Panc1 (cell line): Measurements from ENCODE around the gene TMEM97. TPM values are rescaled to one million over a fixed set of nuclear protein-coding genes. Genes with fewer than 3 reads are reported as not detected.

Source experiments
- ATAC-seq: fragments of 200-7000 bp; cut with Tn5 transposase; 2 replicates; pipeline ENCODE4 v1.9.1; 2020; ENCODE audit warnings: mild to moderate bottlenecking, moderate library complexity
- BruUV-seq: library from RNA; stranded (reverse); fragments of 400-500 nt; replicated peaks from 2 replicates; lab custom pipeline; 2021; lab: Mats Ljungman, UMichigan
- CTCF ChIA-PET: fragments of 300-600 bp; sonication (Branson Sonifier 250); formaldehyde crosslinking; loops from one replicate; lab custom pipeline; 2022; ENCODE audit warnings: antibody characterized with exemption; lab: Charles Lee
- POLR2A ChIA-PET: fragments of 300-600 bp; sonication (Branson Sonifier 250); formaldehyde crosslinking; loops from one replicate; lab custom pipeline; 2022; ENCODE audit warnings: antibody characterized with exemption; lab: Charles Lee
- DNase-seq: peaks from one replicate; pipeline ENCODE4 v3.0.0-alpha.2; 2010; ENCODE audit warnings: low read depth, low spot score
- H3K27ac ChIP-seq: 2 replicates; pipeline ENCODE4 v1.5.1; 2011; ENCODE audit warnings: mild to moderate bottlenecking, low read length, inconsistent platforms
- H3K27me3 ChIP-seq: fragments of 200-500 bp; sonication (Bioruptor generic); 2 replicates; pipeline ENCODE4 v1.6.0; 2014; ENCODE audit warnings: low read length, inconsistent platforms; ENCODE audit not compliant: control insufficient read depth, insufficient read depth
- H3K36me3 ChIP-seq: fragments of 200-500 bp; sonication (Bioruptor generic); 2 replicates; pipeline ENCODE4 v1.5.1; 2014; ENCODE audit warnings: inconsistent platforms, mild to moderate bottlenecking, low read length, moderate library complexity; ENCODE audit not compliant: control insufficient read depth, insufficient read depth
- H3K4me1 ChIP-seq: 2 replicates; pipeline ENCODE4 v1.5.1; 2011; ENCODE audit warnings: inconsistent platforms, mild to moderate bottlenecking, low read length, moderate library complexity; ENCODE audit not compliant: control insufficient read depth, insufficient read depth
- H3K4me3 ChIP-seq, 2 experiments: 2 replicates each; pipeline ENCODE4 v1.5.1; 2011 to 2012; ENCODE audit warnings: low read depth in 2 of 2, low read length in 2 of 2, mild to moderate bottlenecking in 2 of 2, inconsistent platforms in 1 of 2, moderate library complexity in 1 of 2
- H3K9me3 ChIP-seq: fragments of 200-500 bp; sonication (Bioruptor generic); 2 replicates; pipeline ENCODE4 v1.5.1; 2014; ENCODE audit warnings: low read depth, mild to moderate bottlenecking, inconsistent platforms, low read length, moderate library complexity; ENCODE audit not compliant: control insufficient read depth, insufficient read depth
- POLR2AphosphoS5 ChIP-seq: IDR thresholded peaks from 2 replicates; pipeline ENCODE4 v1.6.1; 2012; ENCODE audit warnings: mild to moderate bottlenecking, low read depth, low read length, moderate library complexity
- SIN3A ChIP-seq: IDR thresholded peaks from 2 replicates; pipeline ENCODE4 v1.6.1; 2012; ENCODE audit warnings: low read depth, mild to moderate bottlenecking, low read length, moderate library complexity, borderline replicate concordance; ENCODE audit not compliant: insufficient read depth
- TCF7L2 ChIP-seq: IDR thresholded peaks from 2 replicates; pipeline ENCODE4 v1.6.1; 2011; ENCODE audit warnings: mild to moderate bottlenecking, low read depth, low read length, inconsistent platforms
- in situ Hi-C: cut with HindIII; loops from 2 replicates; pipeline ENCODE4 v1.10.0; 2016; ENCODE audit warnings: low sequenced_read_pairs, low pct_unique_long_range_greater_than_20kb
- intact Hi-C: fragments of 100-400 bp; cut with micrococcal nuclease; formaldehyde crosslinking; loops from one replicate; pipeline ENCODE4 v1.10.0; 2022; ENCODE audit not compliant: unreplicated experiment
- total RNA-seq: library from RNA; stranded (reverse); gene quantifications from one replicate; pipeline ENCODE4 v1.2.1, GENCODE V29; 2021; ENCODE audit not compliant: unreplicated experiment
- TF ChIP-seq, protein P1 (sequence below): fragments of 450-650 bp; IDR thresholded peaks from 2 replicates; pipeline ENCODE4 v1.5.1; 2017; ENCODE audit warnings: mild to moderate bottlenecking
- TF ChIP-seq, protein P2 (sequence below), 2 experiments: IDR thresholded peaks; 2 replicates each; pipeline ENCODE4 v1.6.1; 2011 to 2012; ENCODE audit warnings: low read depth in 2 of 2, control low read depth in 1 of 2, low read length in 1 of 2, mild to moderate bottlenecking in 1 of 2, moderate library complexity in 1 of 2; ENCODE audit not compliant: insufficient read depth in 1 of 2

The TMEM97 gene
- total RNA-seq, 1 experiment from 2014 or later = 78.7 TPM

DNA sequence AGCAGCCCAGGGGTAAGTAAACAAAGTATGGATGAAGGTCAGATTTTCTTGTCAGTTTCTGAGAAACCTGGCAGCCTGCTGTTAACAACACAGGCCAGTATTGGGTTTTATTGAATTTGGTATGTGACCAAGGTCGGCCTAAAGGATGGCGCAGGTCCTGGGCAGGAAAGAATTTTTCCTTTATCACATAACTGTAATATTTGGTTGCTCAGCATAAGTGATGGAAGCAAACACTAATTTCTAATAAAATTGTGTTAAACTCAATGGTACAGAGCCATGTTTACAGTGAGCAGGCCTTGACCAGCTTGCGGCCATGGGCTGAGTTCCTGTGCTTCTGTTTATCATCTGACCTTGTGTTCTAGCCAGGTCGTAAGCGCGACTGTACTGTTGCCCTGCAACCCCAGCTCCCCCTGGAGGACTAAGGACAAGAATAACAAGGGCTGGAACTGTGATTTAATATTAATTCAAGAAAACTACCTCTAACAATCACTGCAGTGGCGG, 27.8 kb downstream of the TMEM97 start:
- intact Hi-C loops (no loop called here), in situ Hi-C loops (no loop called here)
- POLR2A ChIA-PET = interaction anchor here (1.2 kb wide), 1 partner anchor 11 kb away, joined by 3 read pairs; the partner anchor contains the start of gene POLDIP2
- Histone ChIP-seq H3K9me3 (no peaks in the 10 kb centered on the region), H3K4me3 (no peak overlapping the region), H3K27ac (peak overlapping the region; percentile 65; the same call in 1 of the 2 replicates), H3K4me1 (peaks cover 26% of the 10 kb centered on the region), H3K36me3 (peaks cover 10% of the 10 kb centered on the region), H3K27me3 (no peaks in the 10 kb centered on the region)
- CTCF ChIA-PET = interaction anchor here (0.7 kb wide), 1 partner anchor 11 kb away, joined by 5 read pairs; the partner anchor contains the start of genes IFT20 and TNFAIP1
- no peak for TF ChIP-seq TCF7L2
- TF ChIP-seq, protein P1, sequence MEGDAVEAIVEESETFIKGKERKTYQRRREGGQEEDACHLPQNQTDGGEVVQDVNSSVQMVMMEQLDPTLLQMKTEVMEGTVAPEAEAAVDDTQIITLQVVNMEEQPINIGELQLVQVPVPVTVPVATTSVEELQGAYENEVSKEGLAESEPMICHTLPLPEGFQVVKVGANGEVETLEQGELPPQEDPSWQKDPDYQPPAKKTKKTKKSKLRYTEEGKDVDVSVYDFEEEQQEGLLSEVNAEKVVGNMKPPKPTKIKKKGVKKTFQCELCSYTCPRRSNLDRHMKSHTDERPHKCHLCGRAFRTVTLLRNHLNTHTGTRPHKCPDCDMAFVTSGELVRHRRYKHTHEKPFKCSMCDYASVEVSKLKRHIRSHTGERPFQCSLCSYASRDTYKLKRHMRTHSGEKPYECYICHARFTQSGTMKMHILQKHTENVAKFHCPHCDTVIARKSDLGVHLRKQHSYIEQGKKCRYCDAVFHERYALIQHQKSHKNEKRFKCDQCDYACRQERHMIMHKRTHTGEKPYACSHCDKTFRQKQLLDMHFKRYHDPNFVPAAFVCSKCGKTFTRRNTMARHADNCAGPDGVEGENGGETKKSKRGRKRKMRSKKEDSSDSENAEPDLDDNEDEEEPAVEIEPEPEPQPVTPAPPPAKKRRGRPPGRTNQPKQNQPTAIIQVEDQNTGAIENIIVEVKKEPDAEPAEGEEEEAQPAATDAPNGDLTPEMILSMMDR = no peak; the same call in 1 of the 2 replicates
- TF ChIP-seq POLR2AphosphoS5 = no peak; the same call in 1 of the 2 replicates
- TF ChIP-seq SIN3A = no peak
- TF ChIP-seq, protein P2, sequence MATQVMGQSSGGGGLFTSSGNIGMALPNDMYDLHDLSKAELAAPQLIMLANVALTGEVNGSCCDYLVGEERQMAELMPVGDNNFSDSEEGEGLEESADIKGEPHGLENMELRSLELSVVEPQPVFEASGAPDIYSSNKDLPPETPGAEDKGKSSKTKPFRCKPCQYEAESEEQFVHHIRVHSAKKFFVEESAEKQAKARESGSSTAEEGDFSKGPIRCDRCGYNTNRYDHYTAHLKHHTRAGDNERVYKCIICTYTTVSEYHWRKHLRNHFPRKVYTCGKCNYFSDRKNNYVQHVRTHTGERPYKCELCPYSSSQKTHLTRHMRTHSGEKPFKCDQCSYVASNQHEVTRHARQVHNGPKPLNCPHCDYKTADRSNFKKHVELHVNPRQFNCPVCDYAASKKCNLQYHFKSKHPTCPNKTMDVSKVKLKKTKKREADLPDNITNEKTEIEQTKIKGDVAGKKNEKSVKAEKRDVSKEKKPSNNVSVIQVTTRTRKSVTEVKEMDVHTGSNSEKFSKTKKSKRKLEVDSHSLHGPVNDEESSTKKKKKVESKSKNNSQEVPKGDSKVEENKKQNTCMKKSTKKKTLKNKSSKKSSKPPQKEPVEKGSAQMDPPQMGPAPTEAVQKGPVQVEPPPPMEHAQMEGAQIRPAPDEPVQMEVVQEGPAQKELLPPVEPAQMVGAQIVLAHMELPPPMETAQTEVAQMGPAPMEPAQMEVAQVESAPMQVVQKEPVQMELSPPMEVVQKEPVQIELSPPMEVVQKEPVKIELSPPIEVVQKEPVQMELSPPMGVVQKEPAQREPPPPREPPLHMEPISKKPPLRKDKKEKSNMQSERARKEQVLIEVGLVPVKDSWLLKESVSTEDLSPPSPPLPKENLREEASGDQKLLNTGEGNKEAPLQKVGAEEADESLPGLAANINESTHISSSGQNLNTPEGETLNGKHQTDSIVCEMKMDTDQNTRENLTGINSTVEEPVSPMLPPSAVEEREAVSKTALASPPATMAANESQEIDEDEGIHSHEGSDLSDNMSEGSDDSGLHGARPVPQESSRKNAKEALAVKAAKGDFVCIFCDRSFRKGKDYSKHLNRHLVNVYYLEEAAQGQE (IDR thresholded peaks at IDR 0.05; ENCODE audit: insufficient read depth in 1 of 2, low read depth in 2 of 2, low read length in 1 of 2) = no peak
- DNase-seq (no peak), ATAC-seq (peak; percentile 67)
- no TSS peak for BruUV-seq

DNA sequence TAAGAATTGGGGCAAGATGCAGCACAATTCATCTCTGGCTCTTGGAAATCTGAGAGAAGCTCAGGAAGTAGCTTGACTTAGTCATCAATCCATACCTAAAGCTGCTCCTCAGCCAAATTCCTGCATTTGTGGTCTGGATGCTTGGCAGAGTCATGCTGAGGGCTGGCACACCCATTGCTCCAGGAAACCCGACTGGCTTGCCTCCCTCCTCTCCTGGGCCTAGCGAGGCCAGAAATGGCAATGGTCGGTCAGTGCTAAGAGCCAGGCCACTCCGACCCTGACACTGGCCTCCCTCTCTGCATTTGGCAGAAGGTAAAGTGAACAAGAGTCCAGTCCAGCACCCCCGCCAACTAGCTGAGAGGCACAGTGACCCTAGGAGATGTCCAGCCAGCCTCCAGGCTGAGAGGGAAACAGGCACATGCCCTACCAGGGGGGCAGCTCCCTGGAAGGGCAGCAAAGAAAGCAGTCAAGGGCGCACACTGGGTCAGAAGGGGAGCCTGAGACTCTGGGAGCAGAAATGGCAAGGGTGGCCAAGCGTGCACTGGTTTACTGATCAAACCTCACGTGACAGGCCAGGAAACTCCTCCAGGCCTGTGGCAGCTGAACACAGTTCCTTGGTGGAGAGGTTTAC, 28.4 kb downstream of the TMEM97 start:
- ChIA-PET CTCF (interaction anchor here (0.7 kb wide), 2 partner anchors 12 to 28 kb away, joined by 3 to 5 read pairs; partner anchors contain the start of genes IFT20 and TNFAIP1), POLR2A (interaction anchor here (0.5 kb wide), 1 partner anchor 197 kb away, joined by 5 read pairs; no protein-coding TSS in a partner anchor)
- Histone ChIP-seq H3K9me3 (no peaks in the 10 kb centered on the region), H3K27ac (peak overlapping the region; percentile 65; the same call in 1 of the 2 replicates), H3K4me3 (no peak overlapping the region), H3K36me3 (peaks cover 10% of the 10 kb centered on the region), H3K4me1 (peaks cover 26% of the 10 kb centered on the region), H3K27me3 (no peaks in the 10 kb centered on the region)
- TF ChIP-seq TCF7L2 = no peak
- TF ChIP-seq, protein P2 (IDR thresholded peaks at IDR 0.05; ENCODE audit: insufficient read depth in 1 of 2, low read depth in 2 of 2, low read length in 1 of 2) = 0 out of 4 replicates have a peak, but pooled peaks of 1 of the 2 experiments have one; percentile 30
- in situ Hi-C loops (no loop called here), intact Hi-C loops (no loop called here)
- no peak for DNase-seq
- TSS peak; percentile 23 for BruUV-seq
- ATAC-seq = peak; percentile 70
